IMR-90 (cell line): ENCODE measurements around the gene RPS25. TPM values are rescaled to one million over a fixed set of nuclear protein-coding genes. Genes with fewer than 3 reads are reported as not detected.

ENCODE experiments used
- ATAC-seq: fragments of 200-7000 bp; cut with Tn5 transposase; 2 replicates; pipeline ENCODE4 v1.9.1; 2020; ENCODE audit warnings: low read depth, mild to moderate bottlenecking, moderate library complexity
- BruUV-seq: library from RNA; stranded (reverse); fragments of 400-500 nt; replicated peaks from 2 replicates; lab custom pipeline; 2021; lab: Mats Ljungman, UMichigan
- CTCF ChIA-PET: fragments of 300-600 bp; formaldehyde crosslinking; extraction: SDS; loops from one replicate; lab custom pipeline; 2021; ENCODE audit warnings: antibody characterized with exemption; lab: Yijun Ruan, JAX
- POLR2A ChIA-PET: fragments of 300-600 bp; sonication (Branson Sonifier 250); formaldehyde crosslinking; loops from one replicate; lab custom pipeline; 2022; ENCODE audit warnings: antibody characterized with exemption; ENCODE audit not compliant: unreplicated experiment; lab: Charles Lee
- DNase-seq: peaks from one replicate; pipeline ENCODE4 v3.0.0; 2013
- H2AFZ ChIP-seq: replicated peaks from 2 replicates; pipeline ENCODE3; 2013; ENCODE audit warnings: low read length, mild to moderate bottlenecking; ENCODE audit not compliant: poor library complexity
- H2AK5ac ChIP-seq: 2 replicates; pipeline ENCODE4 v1.6.1; 2013; ENCODE audit warnings: low read depth, low read length, inconsistent platforms
- H2AK9ac ChIP-seq: replicated peaks from 2 replicates; pipeline ENCODE3; 2013; ENCODE audit warnings: mild to moderate bottlenecking, low read depth, low read length, moderate library complexity; ENCODE audit not compliant: poor library complexity
- H2BK120ac ChIP-seq: 2 replicates; pipeline ENCODE4 v1.6.1; 2013; ENCODE audit warnings: low read depth, low read length, inconsistent platforms
- H2BK15ac ChIP-seq: 3 replicates; pipeline ENCODE4 v1.6.1; 2013; ENCODE audit warnings: low read depth, low read length, inconsistent platforms
- H2BK20ac ChIP-seq: 2 replicates; pipeline ENCODE4 v1.6.1; 2013; ENCODE audit warnings: low read depth, mild to moderate bottlenecking, inconsistent platforms, low read length, moderate library complexity
- H2BK5ac ChIP-seq: 2 replicates; pipeline ENCODE4 v1.6.1; 2013; ENCODE audit warnings: mild to moderate bottlenecking, low read depth, low read length, inconsistent platforms; ENCODE audit not compliant: poor library complexity, severe bottlenecking
- H3K14ac ChIP-seq: replicated peaks from 2 replicates; pipeline ENCODE4 v1.6.1; 2013; ENCODE audit warnings: low read depth, low read length, inconsistent platforms
- H3K18ac ChIP-seq: 2 replicates; pipeline ENCODE4 v1.6.1; 2013; ENCODE audit warnings: low read depth, low read length, control low read depth
- H3K23ac ChIP-seq: 2 replicates; pipeline ENCODE4 v1.6.1; 2013; ENCODE audit warnings: low read depth, low read length, inconsistent platforms
- H3K27ac ChIP-seq: 2 replicates; pipeline ENCODE4 v1.5.1; 2013; ENCODE audit warnings: mild to moderate bottlenecking, control low read depth, low read length; ENCODE audit not compliant: insufficient read depth
- H3K27me3 ChIP-seq: 2 replicates; pipeline ENCODE4 v1.6.1; 2013; ENCODE audit warnings: low read length; ENCODE audit not compliant: control insufficient read depth, insufficient read depth
- H3K36me3 ChIP-seq: 2 replicates; pipeline ENCODE4 v1.6.1; 2013; ENCODE audit warnings: low read length, mixed read lengths; ENCODE audit not compliant: control insufficient read depth, insufficient read depth
- H3K4ac ChIP-seq: 2 replicates; pipeline ENCODE4 v1.6.1; 2013; ENCODE audit warnings: low read depth, low read length, inconsistent platforms
- H3K4me1 ChIP-seq: 2 replicates; pipeline ENCODE4 v1.6.1; 2013; ENCODE audit warnings: low read length, mixed read lengths; ENCODE audit not compliant: control insufficient read depth, insufficient read depth
- H3K4me2 ChIP-seq: 2 replicates; pipeline ENCODE4 v1.6.1; 2013; ENCODE audit warnings: low read depth, mild to moderate bottlenecking, control low read depth, low read length, moderate library complexity
- H3K4me3 ChIP-seq: 2 replicates; pipeline ENCODE4 v1.5.1; 2013; ENCODE audit warnings: low read depth, mild to moderate bottlenecking, control low read depth, low read length, moderate library complexity; ENCODE audit not compliant: insufficient read depth
- H3K56ac ChIP-seq: 2 replicates; pipeline ENCODE4 v1.6.1; 2013; ENCODE audit warnings: low read length, inconsistent platforms; ENCODE audit not compliant: insufficient read depth; ENCODE audit errors: extremely low read depth
- H3K79me1 ChIP-seq, 2 experiments: 2 replicates each; pipeline ENCODE4 v1.6.1; 2013; ENCODE audit warnings: low read length in 2 of 2, inconsistent platforms in 1 of 2, low read depth in 1 of 2
- H3K9ac ChIP-seq: 2 replicates; pipeline ENCODE4 v1.6.1; 2013; ENCODE audit warnings: low read depth, low read length, control low read depth
- H3K9me1 ChIP-seq: 2 replicates; pipeline ENCODE4 v1.6.1; 2013; ENCODE audit warnings: low read length, inconsistent platforms; ENCODE audit not compliant: insufficient read depth
- H3K9me3 ChIP-seq: 2 replicates; pipeline ENCODE4 v1.6.1; 2013; ENCODE audit warnings: low read length; ENCODE audit not compliant: control insufficient read depth, insufficient read depth
- H4K20me1 ChIP-seq: 2 replicates; pipeline ENCODE4 v1.6.1; 2013; ENCODE audit warnings: low read length, inconsistent platforms; ENCODE audit not compliant: insufficient read depth
- H4K5ac ChIP-seq: 2 replicates; pipeline ENCODE4 v1.6.1; 2013; ENCODE audit warnings: mild to moderate bottlenecking, low read depth, low read length, control low read depth
- H4K8ac ChIP-seq, 2 experiments: 2 replicates each; pipeline ENCODE4 v1.6.1; 2013; ENCODE audit warnings: low read depth in 2 of 2, low read length in 2 of 2, control low read depth in 1 of 2, inconsistent platforms in 1 of 2
- H4K91ac ChIP-seq: 2 replicates; pipeline ENCODE4 v1.6.1; 2013; ENCODE audit warnings: low read depth, low read length, inconsistent platforms; ENCODE audit not compliant: insufficient read depth
- BHLHE40 ChIP-seq: fragments of 150-350 bp; IDR thresholded peaks from 2 replicates; pipeline ENCODE4 v1.6.1; 2016; ENCODE audit warnings: mild to moderate bottlenecking, low read depth, low read length
- CEBPB ChIP-seq: IDR thresholded peaks from 2 replicates; pipeline ENCODE4 v1.6.1; 2012; ENCODE audit warnings: low read depth, low read length, improper control_type of control experiment
- CHD1 ChIP-seq: IDR thresholded peaks from 2 replicates; pipeline ENCODE4 v1.6.1; 2012; ENCODE audit warnings: low read depth, low read length, improper control_type of control experiment
- CTCF ChIP-seq: conservative IDR thresholded peaks from 2 replicates; pipeline ENCODE4 v1.5.1; 2012; ENCODE audit warnings: mild to moderate bottlenecking, low read depth, low read length, improper control_type of control experiment
- ELK1 ChIP-seq: fragments of 150-350 bp; IDR thresholded peaks from 2 replicates; pipeline ENCODE4 v1.6.1; 2016; ENCODE audit warnings: low read depth, mild to moderate bottlenecking, low read length, moderate library complexity, borderline replicate concordance
- FOS ChIP-seq: fragments of 150-350 bp; IDR thresholded peaks from 2 replicates; pipeline ENCODE4 v1.6.1; 2016; ENCODE audit warnings: low read depth, low read length
- MAFK ChIP-seq: IDR thresholded peaks from 2 replicates; pipeline ENCODE4 v1.6.1; 2012; ENCODE audit warnings: low read depth, low read length, improper control_type of control experiment
- MAZ ChIP-seq: IDR thresholded peaks from 2 replicates; pipeline ENCODE4 v1.6.1; 2012; ENCODE audit warnings: low read depth, mild to moderate bottlenecking, low read length, improper control_type of control experiment, moderate library complexity, borderline replicate concordance
- MXI1 ChIP-seq: IDR thresholded peaks from 2 replicates; pipeline ENCODE4 v1.6.1; 2012; ENCODE audit warnings: low read depth, mild to moderate bottlenecking, low read length, moderate library complexity, borderline replicate concordance
- NFE2L2 ChIP-seq: fragments of 150-350 bp; IDR thresholded peaks from 2 replicates; pipeline ENCODE4 v1.6.1; 2016; ENCODE audit warnings: low read depth, mild to moderate bottlenecking, low read length
- POLR2A ChIP-seq: IDR thresholded peaks from 2 replicates; pipeline ENCODE4 v1.6.1; 2012; ENCODE audit warnings: mild to moderate bottlenecking, low read depth, low read length
- RAD21 ChIP-seq: IDR thresholded peaks from 2 replicates; pipeline ENCODE4 v1.6.1; 2012; ENCODE audit warnings: low read length, improper control_type of control experiment
- RCOR1 ChIP-seq: IDR thresholded peaks from 2 replicates; pipeline ENCODE4 v1.6.1; 2012; ENCODE audit warnings: mild to moderate bottlenecking, low read length, improper control_type of control experiment; ENCODE audit not compliant: insufficient replicate concordance
- RFX5 ChIP-seq: IDR thresholded peaks from 2 replicates; pipeline ENCODE4 v1.8.0; 2012; ENCODE audit warnings: low read depth, mild to moderate bottlenecking, low read length, moderate library complexity
- SMC3 ChIP-seq: fragments of 150-350 bp; IDR thresholded peaks from 2 replicates; pipeline ENCODE4 v1.6.1; 2016; ENCODE audit warnings: low read depth, mild to moderate bottlenecking, antibody characterized with exemption, low read length, moderate library complexity
- USF2 ChIP-seq: fragments of 150-350 bp; IDR thresholded peaks from 2 replicates; pipeline ENCODE4 v1.6.1; 2017; ENCODE audit warnings: mild to moderate bottlenecking, antibody characterized with exemption, low read length, low read depth
- WGBS, 2 experiments: methylation state at CpG; one replicate each; pipeline versions ENCODE4 v1.1.5 to v1.1.7; 2013; ENCODE audit warnings: missing lambda C conversion rate in 2 of 2; ENCODE audit not compliant: insufficient read length in 1 of 2; ENCODE audit errors: extremely low coverage in 2 of 2; 5-methylcytosine and 5-hydroxymethylcytosine counted together
- dilution Hi-C: fragments of 300-500 bp; cut with HindIII; formaldehyde crosslinking; loops from one replicate; pipeline ENCODE4 v1.14.3; 2018; ENCODE audit warnings: low sequenced_read_pairs; ENCODE audit not compliant: unreplicated experiment
- in situ Hi-C: fragments of 300-500 bp; cut with MboI; formaldehyde crosslinking; loops from 3 replicates; pipeline ENCODE4 v1.14.3; 2019; ENCODE audit warnings: low sequenced_read_pairs, inconsistent platforms, mixed read lengths
- intact Hi-C: fragments of 100-400 bp; cut with micrococcal nuclease; formaldehyde crosslinking; loops from 2 replicates; pipeline ENCODE4 v1.10.0; 2022
- polyA plus RNA-seq, 3 experiments: library from polyadenylated mRNA; depleted of rRNA; stranded (reverse); fragments of >200 nt; gene quantifications; 2 replicates each; pipeline ENCODE4 v1.2.3, GENCODE V29; 2012; ENCODE audit warnings: low replicate concordance in 1 of 3
- total RNA-seq: library from RNA; depleted of rRNA; stranded (reverse); fragments of >200 nt; gene quantifications from 2 replicates; pipeline ENCODE4 v1.2.3, GENCODE V29; 2012

RPS25 gene
- total and polyA plus RNA-seq, 2 of the 4 experiments (the other 2 are of a cell fraction) = 727 to 905 TPM

- intact Hi-C loops (no loop called here), dilution Hi-C loops (no loop called here), in situ Hi-C loops (no loop called here)
- no peak overlapping the region for H3K4ac ChIP-seq
- 93% methylated on average over 3 of the region's 9 CpGs; no CpG with 5 or more reads in 1 of the 2 experiments for WGBS, 2 experiments
- no peak overlapping the region for H2AK9ac ChIP-seq
- no peak overlapping the region for H2BK120ac ChIP-seq
- H3K56ac ChIP-seq = no peak overlapping the region
- H3K4me1 ChIP-seq = no peaks in the 10 kb centered on the region
- H2AK5ac ChIP-seq = no peak overlapping the region
- no peak overlapping the region for H4K8ac ChIP-seq
- no TSS peak for BruUV-seq
- H3K27me3 ChIP-seq = no peaks in the 10 kb centered on the region
- no peak overlapping the region for H4K91ac ChIP-seq
- DNase-seq (no peak), ATAC-seq (no peak)
- no peaks in the 10 kb centered on the region for H4K20me1 ChIP-seq
- H3K4me2 ChIP-seq = no peak overlapping the region
- no peaks in the 10 kb centered on the region for H3K9me3 ChIP-seq
- no peak overlapping the region for H3K4me3 ChIP-seq
- no peak overlapping the region for H4K5ac ChIP-seq
- no peak overlapping the region for H2BK20ac ChIP-seq
- TF ChIP-seq RCOR1 (no peak), POLR2A (no peak), MXI1 (no peak), USF2 (no peak), FOS (no peak), NFE2L2 (no peak), SMC3 (no peak), MAFK (no peak), CEBPB (no peak), RAD21 (no peak), CHD1 (no peak), BHLHE40 (no peak), CTCF (no peak), ELK1 (no peak), MAZ (no peak), RFX5 (no peak)
- CTCF ChIA-PET = no interaction called here
- H2BK15ac ChIP-seq = no peak overlapping the region
- no peak overlapping the region for H3K23ac ChIP-seq
- no peaks in the 10 kb centered on the region for H3K9me1 ChIP-seq
- no peak overlapping the region for H3K27ac ChIP-seq
- H2AFZ ChIP-seq = no peak overlapping the region
- no peak overlapping the region for H3K14ac ChIP-seq
- no peak overlapping the region for H3K18ac ChIP-seq
- H3K36me3 ChIP-seq = no peaks in the 10 kb centered on the region; the same call in 1 of the 2 replicates
- POLR2A ChIA-PET = interaction anchor here (0.5 kb wide), 1 partner anchor 14 kb away, joined by 3 read pairs; the partner anchor contains the start of gene RPS25
- H2BK5ac ChIP-seq = no peak overlapping the region
- H3K79me1 ChIP-seq = peaks cover 2 to 16% of the 10 kb centered on the region in 2 experiments; a peak in 2 of 4 replicates
- no peak overlapping the region for H3K9ac ChIP-seq
Measured at GRCh38 chr11:119031912-119032280, 13.8 kb upstream of the RPS25 start.
